HL-60 (cell line): ENCODE results near the gene GPHN.

ENCODE experiments used
- CTCF ChIP-seq: IDR thresholded peaks from one replicate; pipeline ENCODE4 v1.5.1; 2011; ENCODE audit warnings: low read length, control low read depth, inconsistent platforms; ENCODE audit not compliant: insufficient read depth
- GABPA ChIP-seq: IDR thresholded peaks from 2 replicates; pipeline ENCODE4 v1.6.1; 2012; ENCODE audit warnings: low read depth
- POLR2AphosphoS5 ChIP-seq: IDR thresholded peaks from 2 replicates; pipeline ENCODE4 v1.6.1; 2012; ENCODE audit warnings: low read depth
- REST ChIP-seq: IDR thresholded peaks from 2 replicates; pipeline ENCODE4 v1.6.1; 2012; ENCODE audit warnings: low read depth; ENCODE audit not compliant: insufficient replicate concordance

GRCh38 chr14:66708267-66708666, 200.3 kb downstream of the GPHN start:
- TF ChIP-seq CTCF (no peak), POLR2AphosphoS5 (no peak), REST (no peak), GABPA (no peak)
